Common myeloid progenitor, CD34-positive (primary cell): ENCODE data around the gene MPRIP.
A peak's percentile ranks its signal among the peaks of the same experiment; 100 is the strongest.
"Not testable (repeated sequence)": the region's sequence is repeated elsewhere in the genome, so short reads cannot be mapped to it uniquely, and the experiment has no call there.

Experiments
- CTCF ChIA-PET: fragments of 350-600 bp; sonication (Branson Sonifier 250); formaldehyde crosslinking; loops from one replicate; lab custom pipeline; 2021; ENCODE audit warnings: antibody characterized with exemption; lab: Charles Lee
- POLR2A ChIA-PET: fragments of 350-600 bp; sonication (Branson Sonifier 250); formaldehyde crosslinking; loops from one replicate; lab custom pipeline; 2021; ENCODE audit warnings: antibody characterized with exemption; lab: Charles Lee
- DNase-seq, 3 donors: peaks; one replicate each; pipeline versions ENCODE4 v3.0.0 to v3.0.0-alpha.2; 2013
- H3K27ac ChIP-seq, 2 experiments: 1 replicate in 1 of 2; 2 replicates in 1 of 2; pipeline ENCODE4 v1.7.0; 2013; ENCODE audit warnings: inconsistent platforms in 2 of 2, low read length in 2 of 2, mild to moderate bottlenecking in 2 of 2, low read depth in 1 of 2, moderate library complexity in 1 of 2; ENCODE audit not compliant: severe bottlenecking in 2 of 2, insufficient read depth in 1 of 2, poor library complexity in 1 of 2
- H3K27me3 ChIP-seq, 5 experiments: replicated peaks in 2 of 5; 1 replicate in 3 of 5; 2 replicates in 2 of 5; pipeline versions ENCODE4 v1.6.1 to v1.7.0; 2013; ENCODE audit warnings: low read length in 4 of 5, mild to moderate bottlenecking in 2 of 5, moderate library complexity in 2 of 5, inconsistent platforms in 1 of 5; ENCODE audit not compliant: insufficient read depth in 5 of 5, control insufficient read depth in 4 of 5
- H3K36me3 ChIP-seq, 4 experiments: 1 replicate in 2 of 4; 2 replicates in 2 of 4; pipeline versions ENCODE4 v1.6.1 to v1.7.0; 2013; ENCODE audit warnings: low read length in 3 of 4, control low read depth in 1 of 4, mild to moderate bottlenecking in 1 of 4; ENCODE audit not compliant: control insufficient read depth in 4 of 4, insufficient read depth in 4 of 4
- H3K4me1 ChIP-seq, 4 experiments: 1 replicate in 3 of 4; 2 replicates in 1 of 4; pipeline versions ENCODE4 v1.6.1 to v1.7.1; 2013; ENCODE audit warnings: low read length in 3 of 4, mild to moderate bottlenecking in 3 of 4, control low read depth in 1 of 4, inconsistent platforms in 1 of 4, moderate library complexity in 1 of 4; ENCODE audit not compliant: control insufficient read depth in 4 of 4, insufficient read depth in 4 of 4; ENCODE audit errors: control extremely low read depth in 1 of 4
- H3K4me3 ChIP-seq, 7 experiments: 1 replicate in 4 of 7; 2 replicates in 3 of 7; pipeline versions ENCODE4 v1.5.1 to v1.7.0; 2013; ENCODE audit warnings: mild to moderate bottlenecking in 7 of 7, low read length in 6 of 7, moderate library complexity in 6 of 7, inconsistent platforms in 2 of 7, low read depth in 2 of 7, control low read depth in 1 of 7; ENCODE audit not compliant: insufficient read depth in 4 of 7, control insufficient read depth in 1 of 7; ENCODE audit errors: extremely low read depth in 1 of 7
- H3K9me3 ChIP-seq, 5 experiments: 1 replicate in 4 of 5; 2 replicates in 1 of 5; pipeline versions ENCODE4 v1.6.1 to v1.7.1; 2013; ENCODE audit warnings: low read length in 4 of 5, mild to moderate bottlenecking in 2 of 5, inconsistent platforms in 1 of 5, low read depth in 1 of 5, moderate library complexity in 1 of 5; ENCODE audit not compliant: control insufficient read depth in 4 of 5, insufficient read depth in 2 of 5; ENCODE audit errors: control extremely low read depth in 1 of 5
- WGBS: methylation state at CpG from one replicate; pipeline ENCODE4 v1.1.5; 2013; ENCODE audit not compliant: insufficient coverage; 5-methylcytosine and 5-hydroxymethylcytosine counted together

The MPRIP gene

DNA sequence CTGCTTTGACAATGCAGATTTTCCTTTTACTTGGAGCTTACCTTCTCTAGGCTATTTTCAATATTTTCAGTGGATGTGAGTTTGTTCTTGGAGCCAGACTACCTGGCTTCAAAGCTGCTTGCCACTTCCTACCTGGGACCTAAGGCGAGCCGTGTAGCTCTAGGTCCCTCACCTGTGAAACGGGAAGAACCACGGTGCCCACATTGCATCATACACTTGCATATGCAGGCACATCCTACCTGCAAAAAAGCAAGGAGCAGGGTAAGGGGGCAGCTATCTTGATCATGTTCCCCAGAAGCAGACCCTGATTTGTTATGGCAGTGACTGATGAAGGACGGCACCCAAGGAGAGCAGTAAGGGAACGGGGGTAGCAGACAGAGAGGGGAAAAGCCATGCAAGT lies 27.0 kb upstream of the MPRIP start:
- no peak for DNase-seq
- CTCF ChIA-PET: interaction anchor here (1.6 to 1.7 kb wide), 2 partner anchors 22 to 26 kb away, joined by 3 to 6 read pairs; no protein-coding TSS in a partner anchor
- Histone ChIP-seq H3K27ac (no peak overlapping the region), H3K9me3 (no peaks in the 10 kb centered on the region), H3K27me3 (no peaks in the 10 kb centered on the region), H3K4me1 (peaks cover 0 to 26% (median 10%) of the 10 kb centered on the region in 4 experiments), H3K4me3 (no peak overlapping the region), H3K36me3 (no peaks in the 10 kb centered on the region)
- POLR2A ChIA-PET: no interaction called here
- WGBS: 89% methylated on average over 2 of the region's 6 CpGs

GRCh38 chr17:17016199-17017197 lies 25.8 kb upstream of the MPRIP start:
- POLR2A ChIA-PET: interaction anchor here (0.8 kb wide), 1 partner anchor 52 kb away, joined by 3 read pairs; no protein-coding TSS in a partner anchor
- WGBS: 64% methylated on average over 6 of the region's 8 CpGs
- not testable (repeated sequence) for H3K36me3 ChIP-seq, H3K27me3 ChIP-seq, H3K9me3 ChIP-seq, H3K27ac ChIP-seq, H3K4me3 ChIP-seq
- DNase-seq: peak in 2 of 3 donors; percentile 65 to 67
- H3K4me1 ChIP-seq: peaks cover 0 to 26% (median 9%) of the 10 kb centered on the region in 4 experiments
- CTCF ChIA-PET: interaction anchor here (0.7 to 1.7 kb wide), 10 partner anchors 9 to 94 kb away, joined by 3 to 8 read pairs (median 3); no protein-coding TSS in a partner anchor

GRCh38 chr17:17017343-17018014 lies 24.8 kb upstream of the MPRIP start:
- POLR2A ChIA-PET: no interaction called here
- Histone ChIP-seq H3K27me3 (no peaks in the 10 kb centered on the region), H3K4me3 (no peak overlapping the region), H3K27ac (no peak overlapping the region), H3K9me3 (no peaks in the 10 kb centered on the region), H3K4me1 (peaks cover 0 to 26% (median 9%) of the 10 kb centered on the region in 4 experiments), H3K36me3 (no peaks in the 10 kb centered on the region)
- no peak for DNase-seq
- 96% methylated on average over 5 of the region's 8 CpGs for WGBS
- CTCF ChIA-PET: interaction anchor here (0.9 to 1.7 kb wide), 7 partner anchors 8 to 56 kb away, joined by 3 to 8 read pairs (median 3); no protein-coding TSS in a partner anchor

- DNase-seq: no peak
- no peaks in the 10 kb centered on the region for H3K36me3 ChIP-seq
- H3K4me1 ChIP-seq: peaks cover 0 to 26% (median 9%) of the 10 kb centered on the region in 4 experiments
- POLR2A ChIA-PET: no interaction called here
- CTCF ChIA-PET: interaction anchor here (1.4 to 1.7 kb wide), 2 partner anchors 18 to 36 kb away, joined by 3 to 5 read pairs; no protein-coding TSS in a partner anchor
- H3K4me3 ChIP-seq: no peak overlapping the region
- H3K27ac ChIP-seq: no peak overlapping the region
- no peaks in the 10 kb centered on the region for H3K9me3 ChIP-seq
- 50% methylated on average over 11 of the region's 11 CpGs for WGBS
- no peaks in the 10 kb centered on the region for H3K27me3 ChIP-seq
These were observed 24.2 kb upstream of the MPRIP start for GRCh38 chr17:17018021-17018441.

- no peak overlapping the region for H3K27ac ChIP-seq
- WGBS: 97% methylated on average over 10 of the region's 10 CpGs
- DNase-seq: no peak
- no peaks in the 10 kb centered on the region for H3K9me3 ChIP-seq
- H3K36me3 ChIP-seq: no peaks in the 10 kb centered on the region
- POLR2A ChIA-PET: no interaction called here
- H3K4me1 ChIP-seq: peaks cover 0 to 26% (median 9%) of the 10 kb centered on the region in 4 experiments
- H3K4me3 ChIP-seq: no peak overlapping the region
- CTCF ChIA-PET: interaction anchor here (1.0 to 1.7 kb wide), 4 partner anchors 15 to 125 kb away, joined by 3 to 5 read pairs (median 3); no protein-coding TSS in a partner anchor
- H3K27me3 ChIP-seq: no peaks in the 10 kb centered on the region
These were observed 23.4 kb upstream of the MPRIP start for GRCh38 chr17:17018612-17019429.

GRCh38 chr17:17019430-17019762 lies 22.9 kb upstream of the MPRIP start:
- DNase-seq: no peak
- ChIA-PET POLR2A (no interaction called here), CTCF (interaction anchor here (1.0 to 1.1 kb wide), 3 partner anchors 15 to 125 kb away, joined by 3 to 4 read pairs (median 3); no protein-coding TSS in a partner anchor)
- 89% methylated on average over 4 of the region's 5 CpGs for WGBS
- H3K36me3 ChIP-seq: no peaks in the 10 kb centered on the region
- H3K9me3 ChIP-seq: no peaks in the 10 kb centered on the region
- H3K4me3 ChIP-seq: no peak overlapping the region
- no peak overlapping the region for H3K27ac ChIP-seq
- H3K27me3 ChIP-seq: no peaks in the 10 kb centered on the region
- peaks cover 0 to 26% (median 9%) of the 10 kb centered on the region in 4 experiments for H3K4me1 ChIP-seq
